Midbrain (tissue), 1 donor: ENCODE data around the gene CDK14.
"Not testable (repeated sequence)": the region's sequence is repeated elsewhere in the genome, so short reads cannot be mapped to it uniquely, and the experiment has no call there.

Experiments
- DNase-seq: peaks from one replicate; lab custom pipeline; 2025; lab: John Stamatoyannopoulos, UW

CDK14 gene

DNA sequence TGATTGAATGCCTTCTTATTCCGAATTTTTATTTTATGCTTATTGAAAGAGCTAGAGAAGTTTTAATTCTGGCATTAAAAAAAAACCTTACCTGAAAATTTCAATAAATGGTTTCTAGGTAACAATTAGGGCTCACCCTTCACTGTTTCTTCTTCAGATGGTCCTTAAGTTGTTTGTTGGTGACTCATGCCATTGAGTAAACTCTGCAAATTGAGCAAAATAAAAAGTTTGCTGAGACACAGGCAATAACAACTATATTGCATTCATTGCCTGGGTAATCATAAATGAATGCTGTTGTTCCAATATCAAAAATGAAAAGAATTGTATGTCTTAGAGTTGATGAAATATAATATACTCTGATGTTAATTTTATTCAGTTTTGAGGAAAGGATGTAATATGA lies 300.3 kb downstream of the CDK14 start:
- no peak for DNase-seq

DNA sequence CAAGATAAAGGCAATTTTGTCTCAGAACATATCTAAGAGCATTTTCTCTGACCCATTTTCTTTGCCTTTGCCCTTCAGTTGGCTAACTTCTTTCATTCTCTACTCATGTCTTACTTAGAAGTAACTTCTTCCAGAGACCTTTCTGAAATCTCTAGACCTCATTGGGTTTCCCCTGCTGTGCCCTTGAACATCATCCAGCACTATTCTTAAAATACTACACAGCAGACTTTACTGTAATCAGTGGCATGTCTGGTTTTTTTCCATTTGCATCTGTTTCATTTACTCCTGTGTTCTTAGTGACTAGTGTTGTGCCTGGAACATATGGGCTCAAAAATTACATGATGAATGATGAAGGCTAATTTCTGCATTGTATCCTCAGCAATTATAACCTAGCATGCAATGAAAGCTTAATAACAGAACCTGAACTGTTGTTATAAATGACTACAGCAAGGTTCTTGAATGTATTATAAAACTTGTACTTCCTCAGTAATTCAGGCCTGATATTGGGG lies 301.9 kb downstream of the CDK14 start:
- no peak for DNase-seq

DNA sequence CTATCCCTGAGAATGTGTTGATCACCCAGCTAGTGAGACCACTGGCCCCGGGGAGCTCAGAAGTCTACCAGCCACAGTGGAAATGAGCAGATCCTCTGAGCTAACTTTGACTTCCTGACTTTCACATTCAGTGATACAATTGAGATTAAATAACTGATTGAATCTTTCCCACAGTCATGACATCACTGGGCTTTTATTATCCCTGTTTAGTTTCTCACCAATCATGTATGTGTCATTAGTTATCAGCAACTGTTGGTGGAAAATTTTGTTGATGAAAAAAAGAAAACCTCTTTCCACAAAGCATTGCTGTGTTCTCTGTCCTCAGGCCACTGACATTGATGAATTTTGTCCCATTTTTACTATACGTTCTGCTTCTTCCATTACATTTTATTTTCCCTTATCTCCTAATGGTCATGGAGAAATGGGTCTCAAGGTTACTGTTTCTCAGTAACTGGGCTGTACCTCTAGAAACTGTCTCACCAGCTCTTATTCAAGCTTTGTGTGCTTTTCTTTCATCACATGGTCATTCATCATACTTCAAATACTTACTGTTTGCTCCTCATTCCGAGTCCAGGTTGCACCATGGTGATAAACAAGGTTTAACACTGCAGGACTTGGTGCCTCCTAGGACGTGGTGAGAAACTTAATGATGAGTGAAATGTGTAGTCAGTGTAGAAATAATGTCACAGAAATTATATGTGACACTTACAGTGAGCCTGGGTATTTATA lies 304.7 kb downstream of the CDK14 start:
- no peak for DNase-seq

DNA sequence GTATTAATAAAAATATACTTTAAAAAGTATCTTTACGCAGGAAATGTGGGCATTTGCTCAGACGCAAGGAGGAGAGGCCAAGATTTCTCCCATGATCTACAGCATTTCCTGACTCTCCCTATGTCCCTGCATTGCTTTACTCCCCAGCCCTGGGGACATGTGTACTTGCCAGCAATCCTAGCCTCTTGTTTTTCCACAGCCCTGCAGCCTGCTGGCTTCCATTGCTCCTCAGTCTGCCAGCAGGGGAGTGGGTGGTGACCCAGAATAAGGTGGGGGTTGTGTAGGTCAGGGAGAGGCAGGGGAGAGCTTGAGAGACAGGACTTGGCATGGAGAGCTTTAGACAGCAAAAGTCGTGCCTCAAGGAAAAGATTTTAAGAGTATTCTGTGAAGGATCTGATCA lies 307.7 kb downstream of the CDK14 start:
- no peak for DNase-seq

DNA sequence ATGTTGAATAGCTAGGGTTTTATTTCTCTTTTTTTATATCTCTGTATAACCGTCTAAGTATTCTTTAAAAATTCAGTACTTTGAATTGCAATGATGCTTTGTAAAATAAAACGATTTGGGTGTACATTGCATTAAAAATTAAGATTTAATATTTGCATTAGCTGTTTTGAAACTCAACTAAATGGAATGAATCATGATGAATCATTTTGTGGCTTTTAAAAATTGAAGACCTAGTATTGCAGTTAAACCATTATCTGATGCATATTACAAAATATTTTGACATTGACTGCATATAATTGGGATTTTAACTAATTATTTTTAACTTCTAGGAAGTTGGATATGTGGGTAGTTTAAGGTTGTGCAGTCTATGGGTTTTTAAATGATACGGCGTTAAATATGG lies 314.0 kb downstream of the CDK14 start:
- DNase-seq: no peak

DNA sequence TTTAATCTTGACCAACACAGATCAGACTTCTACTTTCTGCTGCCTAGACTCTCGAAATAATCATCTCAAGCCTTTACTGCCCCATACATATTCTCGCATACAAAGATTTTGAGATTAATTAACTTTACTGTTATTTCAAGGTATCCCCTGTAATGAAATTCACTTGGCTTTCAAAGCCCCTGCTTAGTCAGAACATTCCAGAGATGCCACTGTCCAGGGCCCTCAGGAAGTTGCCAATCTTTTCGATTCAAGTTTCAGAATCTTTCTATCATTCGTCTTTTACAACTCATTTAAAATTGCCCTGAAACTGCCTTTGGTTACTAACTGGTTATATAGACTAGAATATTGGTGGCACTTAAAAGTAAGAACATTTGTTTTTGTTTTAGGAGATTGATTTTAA lies 320.2 kb downstream of the CDK14 start:
- DNase-seq: no peak

DNA sequence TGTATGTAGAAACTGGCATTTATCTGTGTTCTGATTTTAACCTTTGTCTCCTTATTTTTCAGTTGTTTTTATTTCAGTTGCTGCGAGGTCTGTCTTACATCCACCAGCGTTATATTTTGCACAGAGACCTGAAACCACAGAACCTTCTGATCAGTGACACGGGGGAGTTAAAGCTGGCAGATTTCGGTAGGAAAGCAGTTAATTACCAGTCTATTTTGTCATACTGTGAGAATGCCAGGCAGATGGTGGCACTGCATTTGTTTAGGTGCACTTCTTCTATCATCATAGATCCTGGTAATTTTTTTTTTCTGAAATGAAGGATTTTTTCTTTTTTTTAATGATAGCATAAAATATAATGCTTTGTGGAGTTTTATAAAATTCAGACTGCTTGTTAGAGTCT lies 321.4 kb downstream of the CDK14 start:
- no peak for DNase-seq

DNA sequence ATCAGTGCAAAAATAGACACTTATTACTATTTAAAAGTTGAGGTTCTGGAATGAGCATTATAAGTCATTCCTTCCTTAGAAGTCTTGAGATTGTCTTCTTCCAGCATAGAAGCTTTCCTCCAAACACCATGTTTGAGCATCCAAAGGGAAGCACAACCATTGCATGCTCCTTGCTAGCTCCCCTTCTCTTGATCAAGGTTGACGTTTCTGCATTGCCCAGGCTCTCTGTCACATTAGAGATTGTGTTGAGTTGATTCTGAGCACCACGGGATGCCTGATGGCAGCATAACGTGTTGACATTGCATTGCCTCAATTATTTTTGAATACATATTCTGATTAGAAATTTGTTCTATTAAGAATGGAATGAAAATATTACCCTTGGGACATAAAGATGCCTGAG lies 322.2 kb downstream of the CDK14 start:
- DNase-seq: no peak

DNA sequence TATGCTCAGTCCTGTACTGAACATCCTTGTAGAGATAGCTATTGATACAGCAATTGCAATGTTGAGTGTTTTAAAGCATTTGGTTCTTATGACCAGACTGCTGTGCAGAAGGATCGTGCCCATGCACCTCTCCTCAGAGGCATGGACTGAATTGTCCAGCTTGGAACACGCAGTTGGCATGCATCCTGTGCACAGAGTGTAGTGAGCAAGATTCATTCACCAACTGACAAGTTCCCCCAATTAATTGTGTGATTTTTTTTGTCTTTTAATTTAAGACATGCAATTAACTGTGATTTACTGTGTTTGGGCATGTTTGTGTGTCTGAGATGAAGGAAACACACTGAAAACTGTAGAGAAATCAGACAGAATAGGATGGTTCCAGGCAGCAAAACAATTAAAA lies 323.7 kb downstream of the CDK14 start:
- no peak for DNase-seq

DNA sequence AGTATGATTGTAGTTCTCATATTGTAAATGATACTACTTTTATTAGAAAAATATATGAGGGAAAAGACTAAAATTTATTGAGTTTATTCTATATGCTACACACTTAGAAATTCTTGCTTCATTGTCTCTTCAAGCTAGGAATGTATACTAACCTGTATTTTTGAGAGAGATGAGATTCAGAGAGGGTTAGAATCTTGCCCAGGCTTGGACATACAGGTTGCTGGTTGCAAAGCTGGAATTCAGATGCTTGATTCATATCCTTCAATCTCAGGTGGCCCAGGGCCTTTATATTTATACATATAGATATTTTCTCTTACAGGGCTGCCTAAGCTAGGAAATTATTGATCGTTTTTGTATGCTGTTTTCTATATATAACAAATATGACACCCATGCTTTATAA lies 324.2 kb downstream of the CDK14 start:
- DNase-seq: no peak

DNA sequence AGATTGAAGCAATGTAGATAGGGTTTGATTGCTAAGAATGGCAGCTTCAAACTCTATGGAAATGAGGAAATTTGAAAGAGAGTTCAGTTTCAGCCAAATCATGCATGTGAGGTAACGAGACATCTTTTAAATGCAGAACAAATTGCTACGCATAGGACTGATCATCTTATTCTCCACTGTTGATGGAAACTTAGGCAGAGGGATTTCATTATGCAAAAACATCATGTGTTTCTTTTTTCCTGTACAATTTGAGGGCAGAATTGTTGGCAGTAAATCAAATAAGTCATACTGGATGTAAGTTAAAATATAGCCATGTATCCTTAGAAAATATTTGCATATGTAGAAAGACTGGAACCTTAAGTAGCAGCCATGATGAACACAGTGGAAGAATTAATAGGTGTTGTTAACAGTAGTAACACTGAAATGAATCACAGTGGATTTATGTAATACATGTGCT lies 327.4 kb downstream of the CDK14 start:
- no peak for DNase-seq

DNA sequence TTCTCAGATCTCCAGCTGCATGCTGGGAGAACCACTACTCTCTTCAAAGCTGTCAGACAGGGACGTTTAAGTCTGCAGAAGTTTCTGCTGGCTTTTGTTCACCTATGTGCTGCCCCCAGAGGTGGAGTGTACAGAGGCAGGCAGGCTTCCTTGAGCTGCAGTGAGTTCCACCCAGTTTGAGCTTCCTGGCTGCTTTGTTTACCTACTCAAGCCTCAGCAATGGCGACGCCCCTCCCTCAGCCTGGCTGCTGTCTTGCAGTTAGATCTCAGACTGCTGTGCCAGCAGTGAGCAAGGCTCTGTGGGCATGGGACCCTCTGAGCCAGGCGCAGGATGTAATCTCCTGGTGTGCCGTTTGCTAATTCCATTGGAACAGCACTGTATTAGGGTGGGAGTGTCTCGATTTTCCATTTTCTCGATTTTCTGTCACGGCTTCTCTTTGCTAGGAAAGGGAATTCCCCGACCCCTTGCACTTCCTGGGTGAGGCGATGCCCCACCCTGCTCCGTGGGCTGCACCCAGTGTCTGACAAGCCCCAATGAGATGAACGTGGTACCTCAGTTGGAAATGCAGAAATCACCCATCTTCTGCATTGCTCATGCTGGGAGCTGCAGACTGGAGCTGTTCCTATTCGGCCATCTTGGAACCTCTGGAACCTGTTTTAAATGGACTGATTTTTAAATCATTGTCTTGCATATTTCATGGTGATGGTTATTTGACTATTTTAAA lies 332.7 kb downstream of the CDK14 start:
- DNase-seq: not testable (repeated sequence)

DNA sequence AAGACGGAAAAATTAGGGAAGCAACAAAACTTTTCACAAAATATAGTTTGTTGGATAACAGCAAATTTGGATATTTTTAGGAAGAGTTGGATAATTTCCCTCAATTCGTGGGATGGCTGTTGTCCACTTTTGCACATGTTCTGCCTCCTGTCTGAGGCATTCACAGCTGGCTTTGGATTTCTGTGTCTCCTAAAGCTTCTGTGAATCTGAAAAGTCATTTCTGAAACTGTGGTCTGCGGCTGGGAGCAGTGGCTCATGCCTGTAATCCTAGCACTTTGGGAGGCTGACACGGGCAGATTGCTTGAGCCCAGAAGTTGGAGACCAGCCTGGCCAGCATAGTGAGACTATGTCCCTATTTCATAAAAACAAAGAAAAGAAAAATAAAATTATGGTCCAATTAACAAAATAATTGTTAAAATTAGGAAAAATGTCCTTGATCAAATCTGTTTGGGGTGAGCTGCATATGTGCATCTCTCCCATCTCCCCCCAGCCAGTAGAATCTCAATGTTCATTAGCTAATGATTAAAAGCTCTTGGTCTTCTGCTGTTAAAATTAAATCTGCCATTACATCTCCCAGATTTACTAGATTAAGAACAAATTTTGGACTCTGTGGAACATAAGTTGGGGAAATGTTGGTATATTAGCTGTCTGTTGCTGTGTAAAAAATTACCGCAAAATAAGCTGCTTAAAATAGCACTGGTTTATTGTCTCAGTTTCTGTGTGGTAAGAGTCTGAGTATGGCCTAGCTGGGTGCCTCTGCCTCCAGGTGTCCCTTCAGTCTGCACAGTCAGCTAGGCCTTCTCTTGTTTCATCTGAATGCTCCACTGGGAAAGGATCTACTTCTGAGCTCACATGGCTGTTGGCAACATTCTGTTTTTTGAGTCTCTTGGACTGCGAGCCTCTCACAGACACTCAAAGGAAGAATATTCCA lies 336.1 kb downstream of the CDK14 start:
- no peak for DNase-seq

DNA sequence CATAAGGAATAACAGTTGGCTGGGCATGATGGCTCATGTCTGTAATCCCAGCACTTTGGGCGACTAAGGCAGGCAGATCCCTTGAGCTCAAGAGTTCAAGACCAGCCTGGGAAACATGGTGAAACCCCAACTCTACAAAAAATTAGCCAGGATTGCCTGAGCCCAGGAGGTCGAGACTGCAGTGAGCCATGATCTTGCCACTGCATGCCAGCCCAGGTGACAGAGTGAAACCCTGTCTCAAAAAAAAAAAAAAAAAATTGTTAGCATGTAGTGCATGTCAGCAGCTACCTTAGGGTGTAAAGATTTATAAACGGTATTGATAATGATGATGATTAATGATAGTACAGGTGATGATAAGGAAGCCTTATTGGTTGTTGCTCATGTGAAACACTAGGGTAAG lies 336.9 kb downstream of the CDK14 start:
- no peak for DNase-seq

DNA sequence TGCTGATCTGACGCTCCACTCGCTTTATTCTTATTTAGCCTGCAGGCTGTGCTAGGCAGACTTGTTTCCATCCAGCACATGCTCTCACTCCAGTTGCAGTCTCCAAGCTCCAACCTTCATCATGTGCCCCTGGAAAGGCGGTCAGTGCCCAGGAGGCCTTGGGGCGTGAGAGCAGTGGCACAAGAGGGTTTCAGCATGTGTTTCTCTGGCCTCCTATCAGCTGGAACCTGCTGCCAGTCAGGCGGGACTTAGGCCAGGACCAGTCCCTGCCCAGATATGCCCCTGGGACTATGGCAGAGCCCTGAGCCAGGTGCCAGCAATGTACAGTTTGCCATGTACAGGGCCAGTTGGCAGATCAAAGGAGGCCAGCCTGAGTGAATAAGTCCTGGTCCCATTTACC lies 337.9 kb downstream of the CDK14 start:
- no peak for DNase-seq

DNA sequence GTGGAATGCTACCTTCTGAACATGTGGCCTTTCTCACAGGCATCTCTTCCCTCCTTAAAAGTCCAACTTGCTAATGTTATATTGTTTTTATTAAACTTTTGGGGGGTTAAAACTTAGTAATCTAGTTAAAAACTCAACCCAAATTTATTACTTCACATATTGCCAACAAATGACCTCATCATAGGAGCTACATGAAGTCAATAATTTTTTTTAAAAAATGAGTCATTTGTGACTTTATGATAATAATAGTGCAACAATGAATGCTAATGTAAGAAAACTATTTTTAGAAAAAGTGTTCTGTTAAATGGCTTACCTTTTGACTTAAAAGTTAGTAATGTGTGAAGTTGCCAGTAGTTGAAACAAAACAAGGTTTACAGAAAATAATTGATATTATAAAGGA lies 342.2 kb downstream of the CDK14 start:
- no peak for DNase-seq

DNA sequence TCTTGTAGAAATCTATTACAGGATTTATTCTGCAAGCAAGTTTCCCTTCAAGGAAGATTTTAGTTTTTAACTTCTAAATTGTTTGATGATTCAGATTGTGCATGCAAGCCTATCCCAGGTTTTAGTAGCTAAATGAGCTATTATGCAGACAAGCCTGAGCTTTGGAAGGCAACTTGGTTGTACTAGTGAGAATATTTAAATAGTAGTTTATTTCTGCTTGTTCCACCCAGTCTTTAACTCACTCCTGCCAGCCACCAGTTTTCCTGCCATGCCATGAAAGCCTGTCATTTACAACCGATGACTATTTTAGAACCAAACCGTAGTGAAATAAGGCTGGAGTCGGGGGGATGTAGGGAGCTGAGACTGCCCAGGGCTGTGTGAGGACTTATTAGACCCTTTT lies 343.5 kb downstream of the CDK14 start:
- no peak for DNase-seq

DNA sequence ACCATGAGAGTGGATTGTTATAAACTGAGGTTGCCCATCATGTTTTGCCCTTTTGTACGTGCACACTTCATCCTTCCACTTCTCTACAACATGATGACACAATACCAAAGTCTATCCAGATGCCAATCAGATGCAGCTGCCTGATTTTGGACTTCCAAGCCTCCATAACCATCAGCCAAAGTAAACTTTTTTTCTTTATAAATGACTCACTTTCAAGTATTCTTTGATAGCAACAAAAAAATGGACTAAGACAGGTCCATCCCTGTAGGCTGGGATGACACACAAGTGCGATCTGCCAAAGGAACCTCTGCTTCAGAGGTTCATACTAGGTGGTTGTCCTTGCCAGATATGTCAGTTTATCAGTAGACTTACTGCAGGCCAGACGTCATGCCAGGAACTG lies 347.9 kb downstream of the CDK14 start:
- DNase-seq: no peak

DNA sequence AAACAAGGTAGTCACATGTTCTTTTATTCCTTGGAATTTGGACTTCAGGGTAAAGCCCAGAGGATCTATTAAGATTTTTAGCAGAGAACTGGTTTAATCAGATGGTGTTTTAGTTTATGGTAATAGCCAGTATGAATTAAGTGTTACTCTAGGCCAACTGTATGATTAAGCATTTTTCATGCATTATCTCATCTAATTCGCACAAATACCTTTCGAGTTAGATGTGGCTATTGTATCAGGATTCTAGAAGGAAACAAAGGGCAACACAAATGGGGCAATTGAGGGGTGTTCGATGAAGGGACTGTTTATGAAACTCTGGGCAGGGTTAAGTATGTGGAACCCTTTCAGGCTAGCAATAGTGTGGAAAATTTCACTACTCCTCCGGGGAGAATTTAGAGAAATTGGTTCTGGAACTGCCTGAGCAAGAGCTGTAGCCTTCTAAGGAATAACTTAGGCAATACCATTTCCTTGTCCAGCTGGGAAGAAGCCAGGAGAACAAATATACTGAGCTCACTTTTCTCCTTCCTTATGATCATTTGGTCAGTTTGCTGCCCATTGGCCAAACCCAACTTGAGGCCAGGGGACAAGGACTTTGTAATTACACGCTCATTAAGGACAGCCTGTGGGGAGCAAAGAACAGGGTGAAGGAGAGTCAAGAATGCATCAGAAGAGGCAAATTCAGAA lies 349.1 kb downstream of the CDK14 start:
- DNase-seq: no peak

DNA sequence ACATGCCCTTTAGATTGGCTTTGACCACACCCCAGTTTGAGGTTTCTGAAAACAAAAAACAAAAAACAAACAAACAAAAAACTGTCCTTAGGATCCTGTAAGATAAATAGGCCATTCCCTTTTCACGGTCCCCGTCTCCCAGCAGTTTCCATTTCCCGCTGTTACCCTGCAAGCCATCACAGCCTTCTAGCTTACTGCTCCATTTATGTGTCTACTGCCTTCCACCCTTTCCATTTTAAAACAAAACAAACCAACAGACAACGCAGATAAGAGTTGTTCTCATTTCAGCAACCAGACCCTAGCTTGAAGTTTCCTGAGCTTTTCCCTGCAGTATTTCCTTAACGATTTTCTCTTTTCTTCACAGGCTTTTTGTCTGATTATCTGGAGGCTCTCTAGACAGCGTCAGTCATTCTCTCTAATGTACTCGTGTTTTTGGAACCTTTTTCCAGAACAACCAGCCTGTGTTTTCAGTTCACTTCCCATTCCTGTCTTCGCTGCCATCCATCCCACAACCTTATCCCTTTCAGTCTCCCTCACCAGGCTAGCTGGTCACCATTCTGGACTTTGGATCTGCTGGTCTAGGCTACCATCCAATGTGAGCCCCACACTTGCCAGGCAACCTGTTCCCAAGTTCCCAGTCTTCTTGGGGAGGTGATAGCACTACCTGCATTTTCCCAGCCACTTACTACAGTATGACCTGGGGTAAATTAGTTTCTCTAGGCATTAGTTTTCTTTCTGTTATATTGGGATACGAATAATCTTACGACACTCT lies 350.8 kb downstream of the CDK14 start:
- no peak for DNase-seq

DNA sequence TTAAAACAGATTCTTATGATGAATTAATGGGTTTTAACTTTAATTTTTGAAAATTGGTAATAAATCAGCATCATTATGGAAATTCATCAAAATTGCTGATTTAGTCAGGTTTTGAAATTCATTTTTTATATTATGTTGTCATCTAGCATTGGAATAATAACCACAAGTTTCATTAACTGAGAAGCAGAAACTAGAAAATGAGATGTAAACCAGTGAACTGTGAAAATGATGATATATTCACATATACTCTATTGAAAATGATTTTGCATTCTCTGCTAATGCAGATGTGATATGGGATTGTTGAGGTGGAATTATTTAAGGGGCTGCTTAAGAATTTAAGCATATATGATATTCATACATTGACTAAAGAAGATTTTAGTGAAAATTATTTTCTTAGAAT lies 352.0 kb downstream of the CDK14 start:
- DNase-seq: no peak
